Measurements from ENCODE around the gene MINDY4. TPM values are rescaled to one million over a fixed set of nuclear protein-coding genes. Genes with fewer than 3 reads are reported as not detected.

The MINDY4 gene
- total RNA-seq, 1 donor, result 10.5 TPM

DNA sequence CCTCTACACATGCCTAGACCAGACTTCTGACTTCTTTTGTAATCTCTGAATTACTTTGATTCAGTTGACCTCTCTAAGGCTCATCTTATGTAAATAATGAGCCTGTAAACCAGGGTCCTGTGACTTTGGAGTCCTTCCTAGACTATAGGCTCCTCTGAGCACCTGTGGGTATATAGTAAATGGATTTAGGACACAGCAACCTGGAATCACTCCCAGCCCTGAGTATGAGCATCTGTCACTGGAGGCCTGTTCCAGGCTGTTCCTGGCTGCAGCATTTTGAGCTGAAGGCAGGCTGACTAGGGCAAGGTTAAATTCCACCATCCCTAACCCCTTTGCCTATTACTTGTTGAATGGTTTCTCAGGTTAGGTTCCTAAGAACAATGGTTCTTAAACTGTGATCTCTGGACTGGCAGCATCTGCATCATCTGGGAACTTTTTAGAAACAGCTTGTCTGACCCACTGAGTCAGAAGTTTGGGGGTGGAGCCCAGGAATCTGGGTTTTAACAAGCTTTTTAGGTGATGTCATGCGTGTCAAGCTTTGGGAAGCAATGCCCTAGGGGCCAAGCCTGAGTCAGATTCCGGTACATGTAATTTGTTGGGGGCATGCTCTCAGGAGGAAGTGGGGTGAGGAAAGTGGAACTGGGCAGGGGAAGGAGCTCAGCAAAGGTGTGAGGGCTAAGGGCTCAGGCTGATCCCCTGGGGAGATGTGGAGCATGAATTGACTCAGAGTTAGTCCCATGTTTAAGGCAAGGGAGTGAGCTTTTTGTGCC, 28.2 kb downstream of the MINDY4 start:
- H2AFZ ChIP-seq (ENCODE audit: low read length), result no peak overlapping the region
- H3K79me2 ChIP-seq (ENCODE audit: insufficient read depth, low read length), result no peaks in the 10 kb centered on the region
- peak overlapping the region; percentile 40 for H3K4me2 ChIP-seq (ENCODE audit: insufficient read depth, low read length)
- no peak for TF ChIP-seq CTCF (IDR thresholded peaks at IDR 0.05; ENCODE audit: extremely low read depth, low read depth, low read length)
- H3K36me3 ChIP-seq (ENCODE audit: insufficient read depth, low read length), result no peaks in the 10 kb centered on the region
- DNase-seq (ENCODE audit: insufficient read length, low spot score, missing footprints), result peak; percentile 94
- peaks cover 47% of the 10 kb centered on the region for H3K4me1 ChIP-seq (ENCODE audit: insufficient read depth, low read length)
- H3K4me3 ChIP-seq (ENCODE audit: insufficient read depth, low read length), result no peak overlapping the region
- peaks cover 10% of the 10 kb centered on the region for H4K20me1 ChIP-seq (ENCODE audit: insufficient read depth, low read length)
- H3K9me3 ChIP-seq (ENCODE audit: low read depth, low read length), result no peaks in the 10 kb centered on the region
- H3K27me3 ChIP-seq (ENCODE audit: insufficient read depth, low read length), result no peaks in the 10 kb centered on the region
- H3K27ac ChIP-seq (ENCODE audit: low read depth, low read length), result peak overlapping the region; percentile 64

GRCh38 chr7:30799976-30800661, 28.9 kb downstream of the MINDY4 start:
- no peak overlapping the region for H3K4me3 ChIP-seq (ENCODE audit: insufficient read depth, low read length)
- H3K79me2 ChIP-seq (ENCODE audit: insufficient read depth, low read length), result no peaks in the 10 kb centered on the region
- no peaks in the 10 kb centered on the region for H3K36me3 ChIP-seq (ENCODE audit: insufficient read depth, low read length)
- H2AFZ ChIP-seq (ENCODE audit: low read length), result no peak overlapping the region
- H3K27ac ChIP-seq (ENCODE audit: low read depth, low read length), result peak overlapping the region; percentile 64
- H4K20me1 ChIP-seq (ENCODE audit: insufficient read depth, low read length), result peaks cover 15% of the 10 kb centered on the region
- DNase-seq (ENCODE audit: insufficient read length, low spot score, missing footprints), result peak; percentile 57
- no peaks in the 10 kb centered on the region for H3K9me3 ChIP-seq (ENCODE audit: low read depth, low read length)
- peaks cover 55% of the 10 kb centered on the region for H3K4me1 ChIP-seq (ENCODE audit: insufficient read depth, low read length)
- H3K4me2 ChIP-seq (ENCODE audit: insufficient read depth, low read length), result peak overlapping the region; percentile 40
- peaks cover 1% of the 10 kb centered on the region for H3K27me3 ChIP-seq (ENCODE audit: insufficient read depth, low read length)
- no peak for TF ChIP-seq CTCF (IDR thresholded peaks at IDR 0.05; ENCODE audit: extremely low read depth, low read depth, low read length)

- H3K4me2 ChIP-seq (ENCODE audit: insufficient read depth, low read length), result peak overlapping the region; percentile 42
- peaks cover 56% of the 10 kb centered on the region for H3K4me1 ChIP-seq (ENCODE audit: insufficient read depth, low read length)
- TF ChIP-seq CTCF (IDR thresholded peaks at IDR 0.05; ENCODE audit: extremely low read depth, low read depth, low read length), result peak; percentile 82
- H3K79me2 ChIP-seq (ENCODE audit: insufficient read depth, low read length), result no peaks in the 10 kb centered on the region
- H3K27me3 ChIP-seq (ENCODE audit: insufficient read depth, low read length), result peaks cover 8% of the 10 kb centered on the region
- H3K4me3 ChIP-seq (ENCODE audit: insufficient read depth, low read length), result no peak overlapping the region
- H2AFZ ChIP-seq (ENCODE audit: low read length), result no peak overlapping the region
- no peaks in the 10 kb centered on the region for H3K9me3 ChIP-seq (ENCODE audit: low read depth, low read length)
- H3K27ac ChIP-seq (ENCODE audit: low read depth, low read length), result no peak overlapping the region
- DNase-seq (ENCODE audit: insufficient read length, low spot score, missing footprints), result peak; percentile 90
- peaks cover 22% of the 10 kb centered on the region for H4K20me1 ChIP-seq (ENCODE audit: insufficient read depth, low read length)
- no peaks in the 10 kb centered on the region for H3K36me3 ChIP-seq (ENCODE audit: insufficient read depth, low read length)
Observed at GRCh38 chr7:30800785-30801252, 29.6 kb downstream of the MINDY4 start.

GRCh38 chr7:30802812-30803211, 31.6 kb downstream of the MINDY4 start:
- no peaks in the 10 kb centered on the region for H3K79me2 ChIP-seq (ENCODE audit: insufficient read depth, low read length)
- no peak overlapping the region for H2AFZ ChIP-seq (ENCODE audit: low read length)
- no peak for TF ChIP-seq CTCF (IDR thresholded peaks at IDR 0.05; ENCODE audit: extremely low read depth, low read depth, low read length)
- no peaks in the 10 kb centered on the region for H3K9me3 ChIP-seq (ENCODE audit: low read depth, low read length)
- peaks cover 46% of the 10 kb centered on the region for H3K4me1 ChIP-seq (ENCODE audit: insufficient read depth, low read length)
- no peaks in the 10 kb centered on the region for H3K36me3 ChIP-seq (ENCODE audit: insufficient read depth, low read length)
- H3K4me3 ChIP-seq (ENCODE audit: insufficient read depth, low read length), result no peak overlapping the region
- DNase-seq (ENCODE audit: insufficient read length, low spot score, missing footprints), result no peak
- H4K20me1 ChIP-seq (ENCODE audit: insufficient read depth, low read length), result peaks cover 36% of the 10 kb centered on the region
- no peak overlapping the region for H3K27ac ChIP-seq (ENCODE audit: low read depth, low read length)
- no peak overlapping the region for H3K4me2 ChIP-seq (ENCODE audit: insufficient read depth, low read length)
- H3K27me3 ChIP-seq (ENCODE audit: insufficient read depth, low read length), result peaks cover 22% of the 10 kb centered on the region
